ENCODE results near the gene COX8A. TPM values are rescaled to one million over a fixed set of nuclear protein-coding genes. Genes with fewer than 3 reads are reported as not detected.

Gene COX8A
- total and polyA plus RNA-seq, 10 of the 15 experiments (the other 5 are each of a cell fraction or from before 2014, with no cell fraction given), result 243 to 1,476 (median 522) TPM

- no peak for FAIRE-seq
- intact Hi-C loops (cut with micrococcal nuclease; ENCODE audit: unreplicated experiment) (no loop called here), in situ Hi-C loops (cut with MboI) (no loop called here)
- no peak for DNase-seq (ENCODE audit: low read depth, low spot score)
- TF ChIP-seq ATF7 (IDR thresholded peaks at IDR 0.05; ENCODE audit: low read depth) (no peak), TBL1XR1 (IDR thresholded peaks at IDR 0.05; ENCODE audit: low read depth, low read length) (no peak), SREBF2 (IDR thresholded peaks at IDR 0.05; ENCODE audit: low read length) (no peak), SMAD5 (IDR thresholded peaks at IDR 0.05; ENCODE audit: low read depth) (no peak), JUND (IDR thresholded peaks at IDR 0.05; ENCODE audit: low read depth, low read length) (no peak)
- Histone ChIP-seq H2AFZ (ENCODE audit: control insufficient read depth, low read depth, low read length) (no peak overlapping the region), H3K79me2 (ENCODE audit: control insufficient read depth, insufficient read depth, low read length) (no peaks in the 10 kb centered on the region), H3K4me1 (ENCODE audit: control insufficient read depth, insufficient read depth, low read length) (no peaks in the 10 kb centered on the region), H3K9ac (ENCODE audit: control insufficient read depth, insufficient read depth, low read length) (no peak overlapping the region), H4K20me1 (ENCODE audit: control insufficient read depth, insufficient read depth) (no peaks in the 10 kb centered on the region), H3K27ac (ENCODE audit: control insufficient read depth, insufficient read depth) (no peak overlapping the region), H3K4me3 (no peak overlapping the region), H3K9me3 (replicated peaks; ENCODE audit: control insufficient read depth, insufficient read depth, low read length) (peaks cover 3% of the 10 kb centered on the region; the same call in 2 of the 3 replicates), H3K4me2 (ENCODE audit: control insufficient read depth, insufficient read depth) (no peak overlapping the region), H3K27me3 (replicated peaks in 1 of 2; ENCODE audit: control insufficient read depth in 2 of 2, insufficient read depth in 2 of 2, low read length in 1 of 2) (no peaks in the 10 kb centered on the region), H3K36me3 (ENCODE audit: control insufficient read depth in 2 of 2, insufficient read depth in 2 of 2, low read length in 1 of 2) (no peaks in the 10 kb centered on the region)
- POLR2A ChIA-PET, result no interaction called here
- SMC1A ChIA-PET (ENCODE audit: uncharacterized antibody, unreplicated experiment), result no interaction called here
- no TSS peak for BruUV-seq (replicated peaks)
- RAD21 ChIA-PET (ENCODE audit: unreplicated experiment), result no interaction called here
- 65% methylated on average over 11 of the region's 11 CpGs for WGBS (ENCODE audit: insufficient coverage, insufficient replicate concordance, low lambda C conversion rate, missing lambda C conversion rate)
- ATAC-seq, result no peak
- CTCF ChIA-PET, result interaction anchor here (0.5 kb wide), 1 partner anchor 225 kb away, joined by 4 read pairs; no protein-coding TSS in a partner anchor
Observed at GRCh38 chr11:64014356-64014755, 39.9 kb downstream of the COX8A start.

- ChIA-PET POLR2A (no interaction called here), CTCF (no interaction called here), SMC1A (ENCODE audit: uncharacterized antibody, unreplicated experiment) (no interaction called here), RAD21 (ENCODE audit: unreplicated experiment) (no interaction called here)
- no peaks in the 10 kb centered on the region for H3K36me3 ChIP-seq (ENCODE audit: control insufficient read depth in 2 of 2, insufficient read depth in 2 of 2, low read length in 1 of 2)
- H2AFZ ChIP-seq (ENCODE audit: control insufficient read depth, low read depth, low read length), result no peak overlapping the region
- H3K4me3 ChIP-seq, result no peak overlapping the region
- in situ Hi-C loops (cut with MboI) (no loop called here), intact Hi-C loops (cut with micrococcal nuclease; ENCODE audit: unreplicated experiment) (no loop called here)
- H3K27ac ChIP-seq (ENCODE audit: control insufficient read depth, insufficient read depth), result no peak overlapping the region
- H3K4me1 ChIP-seq (ENCODE audit: control insufficient read depth, insufficient read depth, low read length), result no peaks in the 10 kb centered on the region
- no peaks in the 10 kb centered on the region for H4K20me1 ChIP-seq (ENCODE audit: control insufficient read depth, insufficient read depth)
- BruUV-seq (replicated peaks), result no TSS peak
- DNase-seq (ENCODE audit: low read depth, low spot score) (no peak), ATAC-seq (no peak), FAIRE-seq (no peak)
- no peak overlapping the region for H3K9ac ChIP-seq (ENCODE audit: control insufficient read depth, insufficient read depth, low read length)
- WGBS (ENCODE audit: insufficient coverage, insufficient replicate concordance, low lambda C conversion rate, missing lambda C conversion rate), result 27% methylated on average over 20 of the region's 20 CpGs
- H3K9me3 ChIP-seq (replicated peaks; ENCODE audit: control insufficient read depth, insufficient read depth, low read length), result peaks cover under 1% of the 10 kb centered on the region; the same call in 2 of the 3 replicates
- TF ChIP-seq HSF1 (IDR thresholded peaks at IDR 0.05; ENCODE audit: low read depth, low read length), result no peak
- no peak for TF ChIP-seq POLR2A (IDR thresholded peaks at IDR 0.05; ENCODE audit: low read depth, low read length)
- TF ChIP-seq ZBTB11 (CRISPR knock-in tag; IDR thresholded peaks at IDR 0.05), result no peak
- no peak for TF ChIP-seq KDM1A (IDR thresholded peaks at IDR 0.05; ENCODE audit: borderline replicate concordance)
- TF ChIP-seq SMAD1 (IDR thresholded peaks at IDR 0.05; ENCODE audit: low read depth, partially characterized antibody), result no peak
- TF ChIP-seq ETV6 (conservative IDR thresholded peaks at IDR 0.05 in 1 of 2, IDR thresholded peaks at IDR 0.05 in 1 of 2; ENCODE audit: borderline replicate concordance in 1 of 2, low read depth in 1 of 2), result no peak
- no peaks in the 10 kb centered on the region for H3K79me2 ChIP-seq (ENCODE audit: control insufficient read depth, insufficient read depth, low read length)
- no peak overlapping the region for H3K4me2 ChIP-seq (ENCODE audit: control insufficient read depth, insufficient read depth)
- no peaks in the 10 kb centered on the region for H3K27me3 ChIP-seq (replicated peaks in 1 of 2; ENCODE audit: control insufficient read depth in 2 of 2, insufficient read depth in 2 of 2, low read length in 1 of 2)
Observed at GRCh38 chr11:64015510-64015909, 41.1 kb downstream of the COX8A start.
